ENCODE results near the gene GULP1.

GRCh38 chr2:188601927-188602326 lies 310.3 kb downstream of the GULP1 start:
- TF ChIP-seq CTCF (IDR thresholded peaks at IDR 0.05) (no peak), E2F1 (CRISPR knock-in tag; IDR thresholded peaks at IDR 0.05) (no peak), NFYB (CRISPR knock-in tag; conservative IDR thresholded peaks at IDR 0.05; ENCODE audit: low read depth) (no peak), FOXJ3 (CRISPR knock-in tag; IDR thresholded peaks at IDR 0.05; ENCODE audit: borderline replicate concordance) (no peak), NR1H2 (CRISPR knock-in tag; IDR thresholded peaks at IDR 0.05) (no peak), ESRRA (CRISPR knock-in tag; IDR thresholded peaks at IDR 0.05; ENCODE audit: borderline replicate concordance) (no peak), FOXK1 (CRISPR knock-in tag; IDR thresholded peaks at IDR 0.05) (no peak), ZMAT4 (CRISPR knock-in tag; IDR thresholded peaks at IDR 0.05) (no peak), TEAD4 (CRISPR knock-in tag; IDR thresholded peaks at IDR 0.05) (no peak), IRF1 (CRISPR knock-in tag; IDR thresholded peaks at IDR 0.05) (no peak), JUN (CRISPR knock-in tag; IDR thresholded peaks at IDR 0.05) (no peak), EMX1 (CRISPR knock-in tag; IDR thresholded peaks at IDR 0.05) (no peak), ZNF416 (CRISPR knock-in tag; IDR thresholded peaks at IDR 0.05) (no peak), MYBL2 (CRISPR knock-in tag; IDR thresholded peaks at IDR 0.05) (no peak)

All from WTC11 (cell line).